Gastroesophageal sphincter (tissue), 3 donors: ENCODE measurements around the gene AKR1B15.

ENCODE experiments used
- EP300 ChIP-seq: sonication (generic); formaldehyde crosslinking; IDR thresholded peaks from one replicate; pipeline ENCODE4 v1.6.1; 2017; ENCODE audit warnings: antibody characterized with exemption, mild to moderate bottlenecking
- POLR2A ChIP-seq, 2 donors: fragments of 450-650 bp; IDR thresholded peaks; one replicate each; pipeline ENCODE4 v1.6.1; 2017; ENCODE audit warnings: antibody characterized with exemption in 2 of 2, mild to moderate bottlenecking in 2 of 2, moderate library complexity in 1 of 2
- POLR2AphosphoS5 ChIP-seq: sonication (generic); formaldehyde crosslinking; IDR thresholded peaks from one replicate; pipeline ENCODE4 v1.6.1; 2017; ENCODE audit warnings: antibody characterized with exemption
- TF ChIP-seq, protein P1 (sequence below), 4 experiments: fragments of 200-600 bp in 2 of 4; fragments of 450-650 bp in 2 of 4; sonication (generic) in 1 of 4; IDR thresholded peaks; one replicate each; pipeline ENCODE4 v1.5.1; 2017 to 2019; ENCODE audit warnings: antibody characterized with exemption in 4 of 4, mild to moderate bottlenecking in 2 of 4, moderate library complexity in 2 of 4

DNA sequence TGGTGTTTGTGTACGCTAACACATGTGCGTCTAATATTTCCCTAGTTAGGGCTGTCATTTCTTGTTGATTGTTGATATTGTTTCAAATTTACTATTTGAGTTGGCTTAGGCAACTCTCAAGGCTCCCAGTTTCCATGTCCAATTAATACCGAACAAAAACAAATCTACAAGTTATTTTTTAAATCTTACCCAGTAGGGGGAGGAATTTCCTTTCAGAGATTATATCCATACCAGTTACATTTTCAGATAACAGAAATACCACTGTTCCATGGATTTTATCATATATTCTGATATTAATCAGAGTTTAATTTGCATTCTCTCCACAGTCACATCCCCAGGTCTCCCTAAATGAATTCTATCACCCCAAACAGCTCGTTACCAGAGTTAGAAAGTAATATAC is 28.8 kb upstream of the AKR1B15 start:
- TF ChIP-seq POLR2A (IDR thresholded peaks at IDR 0.05) (no peak), EP300 (no peak), POLR2AphosphoS5 (no peak)
- TF ChIP-seq, protein P1, sequence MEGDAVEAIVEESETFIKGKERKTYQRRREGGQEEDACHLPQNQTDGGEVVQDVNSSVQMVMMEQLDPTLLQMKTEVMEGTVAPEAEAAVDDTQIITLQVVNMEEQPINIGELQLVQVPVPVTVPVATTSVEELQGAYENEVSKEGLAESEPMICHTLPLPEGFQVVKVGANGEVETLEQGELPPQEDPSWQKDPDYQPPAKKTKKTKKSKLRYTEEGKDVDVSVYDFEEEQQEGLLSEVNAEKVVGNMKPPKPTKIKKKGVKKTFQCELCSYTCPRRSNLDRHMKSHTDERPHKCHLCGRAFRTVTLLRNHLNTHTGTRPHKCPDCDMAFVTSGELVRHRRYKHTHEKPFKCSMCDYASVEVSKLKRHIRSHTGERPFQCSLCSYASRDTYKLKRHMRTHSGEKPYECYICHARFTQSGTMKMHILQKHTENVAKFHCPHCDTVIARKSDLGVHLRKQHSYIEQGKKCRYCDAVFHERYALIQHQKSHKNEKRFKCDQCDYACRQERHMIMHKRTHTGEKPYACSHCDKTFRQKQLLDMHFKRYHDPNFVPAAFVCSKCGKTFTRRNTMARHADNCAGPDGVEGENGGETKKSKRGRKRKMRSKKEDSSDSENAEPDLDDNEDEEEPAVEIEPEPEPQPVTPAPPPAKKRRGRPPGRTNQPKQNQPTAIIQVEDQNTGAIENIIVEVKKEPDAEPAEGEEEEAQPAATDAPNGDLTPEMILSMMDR (IDR thresholded peaks at IDR 0.05), result peak in 2 of 4 experiments; percentile 8 to 19
